HPDE6-E6E7 (cell line): ENCODE results near the gene ADAMTS2.

Source experiments
- DNase-seq: peaks from one replicate; pipeline ENCODE4 v3.0.0; 2011; ENCODE audit warnings: missing footprints; ENCODE audit errors: extremely low spot score

The ADAMTS2 gene

DNA sequence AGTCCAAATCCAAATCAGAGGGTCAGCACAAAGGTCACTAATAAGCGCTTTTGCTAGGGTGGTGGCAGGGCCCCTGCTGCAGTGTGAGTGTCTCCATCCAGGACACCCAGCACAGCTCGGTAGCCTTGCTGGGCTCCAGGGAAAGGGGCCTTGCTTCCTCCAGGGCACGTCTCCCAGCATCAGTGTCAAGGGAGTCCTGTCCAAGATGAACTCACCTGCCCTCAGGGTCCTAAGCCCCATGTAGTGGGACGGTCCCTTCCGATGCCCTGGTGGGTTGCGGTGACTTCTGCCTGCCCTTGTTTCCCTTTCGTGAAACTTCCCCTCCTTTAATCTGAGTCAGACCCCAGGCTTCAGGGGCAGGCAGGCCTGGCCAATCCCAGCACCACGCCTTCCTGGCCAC, 183.4 kb downstream of the ADAMTS2 start:
- no peak for DNase-seq

DNA sequence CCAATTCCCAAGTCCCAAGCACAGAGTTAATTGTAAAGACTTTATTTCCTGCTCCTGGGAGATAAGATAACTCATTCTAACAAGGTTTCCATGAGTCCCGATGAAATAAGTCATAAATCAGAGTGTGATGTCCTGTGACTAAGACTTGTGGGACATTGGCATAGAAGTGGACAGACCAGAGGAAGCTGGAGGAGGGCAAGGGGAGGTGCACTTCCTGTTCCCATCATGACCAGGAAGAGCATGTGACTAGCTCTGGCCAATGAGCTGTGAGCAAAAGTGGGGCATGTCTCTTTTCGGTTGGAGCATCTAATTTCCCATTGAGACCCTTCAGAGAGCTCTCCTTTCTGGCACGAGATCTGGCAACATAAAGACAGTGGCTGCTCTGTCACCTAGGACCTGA, 184.7 kb downstream of the ADAMTS2 start:
- no peak for DNase-seq

DNA sequence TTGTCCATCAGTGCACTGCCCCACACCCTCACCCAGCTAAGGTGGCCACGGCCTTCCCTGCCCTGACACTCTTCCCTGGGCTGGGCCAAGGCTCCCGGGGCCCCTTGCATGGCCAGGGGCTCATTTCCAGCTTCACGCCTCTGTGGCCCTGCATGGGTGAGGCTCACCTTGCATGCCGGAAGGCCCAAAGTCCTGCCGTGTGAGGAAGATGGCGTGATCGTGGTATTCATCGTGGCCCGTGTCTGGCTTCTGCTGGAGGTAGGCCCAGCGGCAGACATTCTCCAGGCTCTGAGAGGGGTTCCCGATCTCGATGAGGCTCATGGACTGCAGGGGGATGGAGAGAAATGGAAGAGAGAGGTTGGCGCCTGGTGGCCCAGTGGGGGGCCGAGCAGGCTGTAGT, 186.7 kb downstream of the ADAMTS2 start:
- DNase-seq, result no peak

DNA sequence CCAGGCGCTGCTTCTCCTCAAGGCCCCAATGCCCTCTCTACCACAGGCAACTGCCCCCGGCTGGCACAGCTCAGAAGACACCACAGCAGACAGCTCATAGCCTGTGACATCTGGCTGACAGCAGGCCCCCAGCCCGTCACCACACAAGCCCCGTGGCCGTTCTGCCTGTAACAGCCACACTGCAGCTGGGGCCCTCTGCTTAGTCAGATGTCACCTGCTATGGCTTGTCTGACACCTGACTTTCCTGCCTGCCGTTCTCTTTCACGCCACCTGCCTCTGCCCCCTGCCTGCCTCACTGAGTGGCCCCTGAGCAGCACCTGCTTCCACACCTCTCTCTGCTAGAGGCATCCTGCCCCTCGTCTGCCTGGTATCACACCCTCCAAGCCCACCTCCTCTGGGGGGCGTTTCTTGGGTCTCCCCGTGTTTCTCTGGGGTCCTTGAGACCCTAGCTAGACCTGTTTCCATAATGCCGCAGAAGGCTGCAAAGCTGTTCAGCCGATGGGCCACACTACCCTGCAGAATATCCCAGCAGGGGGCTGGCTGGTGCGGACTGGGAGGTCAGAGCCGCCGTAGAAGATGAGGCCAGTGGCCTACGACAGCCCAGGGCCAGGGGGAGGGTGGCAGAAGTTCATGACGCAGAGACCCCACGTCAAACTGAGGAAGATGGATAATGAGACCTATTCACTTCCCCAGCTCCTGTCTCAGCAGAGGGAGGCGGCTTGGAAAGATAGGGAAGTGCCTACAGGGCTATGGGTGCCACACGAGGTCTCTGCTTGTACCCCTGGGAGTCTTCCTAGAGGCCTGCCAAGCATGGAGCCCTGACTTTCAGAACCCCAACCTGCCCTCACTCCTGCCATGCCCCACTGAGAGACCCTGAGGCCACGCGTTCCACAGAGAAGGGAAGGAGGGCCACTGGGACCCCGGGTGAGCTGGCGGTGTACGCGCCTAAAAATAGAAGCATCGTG, 190.0 kb downstream of the ADAMTS2 start:
- DNase-seq, result no peak

DNA sequence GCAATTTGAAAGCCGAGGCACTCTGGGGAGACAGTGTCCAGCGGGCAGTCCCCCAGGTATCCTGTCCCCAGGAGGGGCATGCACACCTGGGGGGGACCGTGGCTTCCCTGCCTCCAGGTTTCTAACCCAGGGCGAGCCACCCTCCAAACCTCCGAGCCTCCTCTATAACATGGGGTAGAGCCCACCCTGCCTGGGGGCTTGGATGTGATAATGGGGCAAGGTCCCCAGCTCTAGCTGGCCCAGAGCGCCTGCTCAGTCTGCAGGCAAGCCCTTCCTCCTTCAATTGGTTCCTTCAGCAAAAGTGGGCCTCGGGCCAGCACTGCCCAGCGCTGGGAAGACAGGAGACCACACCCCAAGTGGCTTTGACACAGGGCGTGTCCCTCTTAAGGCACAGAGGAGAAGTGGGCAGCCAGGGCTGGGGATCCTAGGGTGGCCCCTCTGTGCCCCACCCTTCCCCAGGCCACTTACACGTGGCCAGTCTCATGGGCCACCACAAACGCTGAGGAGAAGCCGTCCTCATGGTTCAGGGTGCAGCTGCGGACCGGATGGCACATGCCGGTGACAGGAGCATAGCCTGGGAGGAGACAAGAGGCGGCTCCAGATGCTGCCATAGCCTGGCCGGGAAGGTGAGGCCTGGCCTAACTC, 190.8 kb downstream of the ADAMTS2 start:
- no peak for DNase-seq

DNA sequence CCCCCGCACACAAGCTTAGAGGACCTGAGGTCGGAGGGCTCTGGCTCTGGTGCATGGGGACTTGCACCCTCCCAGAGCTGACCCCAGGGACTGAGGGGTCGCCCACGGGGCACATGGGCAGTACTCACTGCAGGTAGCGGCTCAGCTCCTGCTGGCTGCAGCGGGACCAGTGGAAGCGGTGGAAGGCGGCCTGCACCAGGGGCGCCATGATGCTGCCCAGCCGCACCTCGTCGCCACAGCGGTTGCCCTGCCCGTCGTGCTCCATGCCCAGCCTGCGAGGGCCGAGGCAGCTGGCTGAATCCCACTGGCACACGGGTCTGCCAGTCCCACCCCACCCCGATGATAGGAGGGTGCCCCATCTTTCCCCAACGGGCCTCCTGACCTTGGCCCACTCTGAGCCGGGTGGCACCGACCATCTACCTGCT, 191.3 kb downstream of the ADAMTS2 start:
- no peak for DNase-seq

DNA sequence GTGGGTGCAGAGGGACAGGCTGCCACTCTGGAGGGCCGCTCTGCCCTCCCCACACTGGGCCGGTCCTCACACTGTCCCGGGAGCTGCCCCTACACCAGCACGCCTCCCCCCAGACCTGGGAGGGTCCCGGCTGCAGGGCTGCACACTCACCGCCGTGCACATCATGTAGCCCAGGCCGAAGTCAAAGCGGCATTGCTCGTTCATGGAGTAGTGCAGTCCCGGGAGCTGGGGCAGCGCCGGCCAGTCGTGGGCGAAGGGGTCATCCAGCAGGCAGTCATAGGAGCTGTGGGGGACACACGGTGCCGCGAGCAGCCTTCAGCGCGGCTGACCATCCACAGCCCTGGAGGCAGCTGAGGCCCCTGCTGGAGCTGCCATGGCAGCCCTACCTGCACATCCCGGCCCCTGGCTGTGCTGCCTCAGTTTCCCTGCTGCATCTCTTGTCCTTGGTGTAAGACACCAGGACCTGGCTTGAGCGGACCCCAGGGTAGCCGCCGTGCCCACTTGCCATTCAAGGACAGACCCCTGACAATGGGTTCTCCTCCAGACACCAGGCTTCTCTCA, 191.8 kb downstream of the ADAMTS2 start:
- DNase-seq, result no peak

DNA sequence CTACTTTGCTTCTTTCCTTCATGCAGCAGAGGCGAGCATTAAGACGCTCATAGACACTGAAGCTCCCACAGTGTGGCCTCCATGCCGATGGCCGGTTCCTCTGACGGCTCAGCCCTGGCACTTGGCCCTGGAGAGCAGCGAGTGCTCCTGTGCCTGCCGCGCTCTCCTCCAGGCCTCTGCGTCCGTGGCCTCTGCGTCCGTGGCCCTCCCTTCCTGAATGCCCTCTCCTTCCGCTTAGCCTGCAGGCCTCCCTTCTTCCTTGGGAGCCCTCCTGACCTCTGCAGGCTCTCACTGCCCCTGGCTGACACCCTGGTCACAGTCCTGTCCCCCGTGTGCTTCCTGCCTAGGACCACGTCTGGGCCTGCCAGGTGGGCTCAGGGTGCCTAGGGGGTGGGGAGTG, 192.3 kb downstream of the ADAMTS2 start:
- no peak for DNase-seq

DNA sequence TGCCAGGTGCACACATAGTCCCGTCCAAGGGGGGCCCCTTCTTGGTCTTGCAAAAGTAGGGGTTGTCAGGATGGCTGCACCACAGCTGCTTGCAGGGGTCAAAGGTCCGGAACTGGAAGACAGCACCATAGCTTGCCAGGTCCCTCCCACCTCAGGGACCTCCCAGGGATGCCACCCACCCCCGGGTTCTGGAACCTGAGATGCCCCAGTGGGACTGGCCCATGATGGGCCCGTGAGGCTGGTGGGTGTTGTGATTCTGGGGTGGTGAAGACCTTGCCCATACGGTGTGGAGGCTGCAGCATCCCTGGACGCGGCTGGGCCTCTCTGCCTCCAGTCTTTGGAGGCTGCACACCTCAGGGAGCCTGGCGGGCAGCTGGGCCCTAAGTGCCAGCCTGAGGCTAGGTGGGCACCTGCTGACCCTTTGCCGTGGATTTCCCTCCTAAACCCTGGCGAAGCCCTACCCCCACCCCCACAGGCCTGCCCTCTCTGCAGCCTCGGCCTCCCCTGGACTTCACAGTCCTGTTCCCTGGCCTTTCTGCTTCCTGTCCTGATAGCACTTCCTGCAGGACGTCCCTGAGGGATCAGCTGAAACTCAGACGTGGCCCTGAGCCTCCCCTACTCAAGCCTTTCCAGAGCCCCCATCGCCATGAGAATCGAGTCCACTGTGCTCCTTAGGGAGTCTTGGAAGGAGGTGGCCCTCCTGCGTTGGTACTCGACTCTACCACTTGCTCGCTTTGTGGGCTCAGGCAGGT, 192.9 kb downstream of the ADAMTS2 start:
- DNase-seq, result no peak

DNA sequence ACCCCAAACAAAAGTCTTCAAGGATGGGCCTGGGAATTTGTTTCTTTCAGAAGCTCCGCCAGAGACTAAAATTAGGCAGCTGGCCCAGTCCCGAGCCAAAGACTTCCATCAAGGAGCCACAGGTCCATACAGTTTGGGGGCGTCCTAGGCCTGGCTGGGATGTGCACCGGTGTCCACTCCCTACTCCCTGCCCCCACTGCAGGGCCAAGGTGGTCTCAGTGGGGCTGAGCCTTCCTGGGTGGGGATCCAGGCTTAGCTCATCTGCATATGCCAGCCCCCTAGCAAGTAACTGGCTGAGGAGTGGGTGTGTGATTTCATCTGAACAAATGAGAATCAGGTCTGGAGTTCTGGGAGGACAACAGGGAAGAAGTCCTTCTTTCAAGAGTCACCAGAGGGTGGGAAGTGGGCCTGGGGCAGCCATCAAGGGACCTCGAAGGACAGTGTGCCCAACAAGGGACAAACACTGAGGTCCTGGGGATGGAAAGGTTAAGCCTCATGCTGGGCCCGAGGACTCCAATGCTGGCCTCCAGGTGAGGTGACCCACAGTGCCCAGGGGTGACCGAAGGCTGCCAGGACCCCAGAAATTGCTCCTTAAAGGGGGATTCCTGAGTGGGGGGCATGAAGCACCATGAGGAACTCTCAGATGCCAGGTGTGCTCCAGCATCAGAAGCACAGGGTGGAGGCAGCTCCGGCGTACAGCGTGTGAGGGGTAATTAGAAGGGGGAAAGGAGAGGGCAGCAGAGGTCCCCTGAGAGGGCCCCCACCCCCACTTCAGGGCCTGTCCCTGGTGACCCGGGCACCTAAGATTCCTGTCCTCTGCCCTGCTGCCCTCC, 193.8 kb downstream of the ADAMTS2 start:
- DNase-seq, result no peak

DNA sequence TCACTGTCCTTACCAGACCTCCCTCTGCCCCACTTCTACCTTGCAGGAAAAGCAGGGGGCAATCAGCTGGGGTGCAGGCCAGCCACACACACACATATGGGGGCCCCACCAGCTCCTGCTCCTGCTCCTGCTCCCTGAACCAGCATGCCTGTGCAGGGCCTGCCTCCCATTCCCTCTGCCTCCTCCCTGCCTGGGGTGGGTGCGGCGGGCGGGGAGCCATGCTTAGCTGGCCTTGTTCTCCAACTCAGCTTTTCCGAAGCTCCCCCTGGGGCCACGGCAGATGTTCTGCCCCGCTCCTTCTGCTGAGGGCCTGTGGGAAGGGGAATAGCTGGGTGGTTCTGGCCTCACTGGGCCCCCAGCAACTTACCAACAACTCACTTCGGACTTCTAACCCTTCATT, 195.2 kb downstream of the ADAMTS2 start:
- no peak for DNase-seq

DNA sequence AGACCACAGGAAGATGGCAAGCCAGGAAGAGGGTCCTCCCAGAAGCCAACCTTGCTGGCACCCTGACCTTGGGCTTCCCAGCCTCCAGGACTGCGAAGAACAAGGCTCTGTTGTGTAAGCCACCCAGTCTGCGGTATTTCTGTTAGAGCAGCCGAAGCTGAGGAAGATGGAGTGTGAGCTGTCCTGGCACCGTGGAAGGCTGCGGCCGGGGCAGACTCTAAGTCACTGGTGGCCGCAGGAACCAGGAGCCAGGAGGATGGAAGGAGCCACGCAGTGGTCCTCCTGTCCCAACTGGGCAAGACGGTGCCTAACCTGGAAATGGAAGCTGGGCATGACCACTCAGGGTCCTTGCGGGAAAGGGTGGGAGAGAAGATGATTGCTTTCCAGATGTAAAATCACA, 196.0 kb downstream of the ADAMTS2 start:
- DNase-seq, result no peak

DNA sequence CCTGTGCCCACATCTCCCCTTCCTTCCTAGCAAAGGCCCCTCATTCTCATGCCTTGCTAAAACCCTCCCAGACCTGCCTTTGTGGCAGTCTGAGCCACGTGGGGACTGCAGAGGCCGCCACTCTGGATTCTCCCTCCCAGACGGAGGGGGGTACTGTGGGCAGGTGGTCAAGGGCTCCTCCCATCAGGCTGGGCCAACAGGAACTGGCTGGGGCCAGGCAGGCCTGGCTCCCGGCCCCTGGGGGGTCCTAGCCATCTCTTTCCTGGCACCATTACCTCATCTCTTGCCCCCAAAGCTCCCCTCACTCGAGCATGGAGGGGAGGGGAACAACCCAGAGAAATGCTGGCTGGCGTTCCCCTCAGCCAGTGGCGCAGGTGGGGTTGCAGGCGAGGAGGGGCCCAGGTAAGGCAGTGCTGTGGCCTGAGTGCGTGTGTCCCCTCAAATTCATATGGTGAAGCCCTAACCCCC, 196.5 kb downstream of the ADAMTS2 start:
- no peak for DNase-seq

DNA sequence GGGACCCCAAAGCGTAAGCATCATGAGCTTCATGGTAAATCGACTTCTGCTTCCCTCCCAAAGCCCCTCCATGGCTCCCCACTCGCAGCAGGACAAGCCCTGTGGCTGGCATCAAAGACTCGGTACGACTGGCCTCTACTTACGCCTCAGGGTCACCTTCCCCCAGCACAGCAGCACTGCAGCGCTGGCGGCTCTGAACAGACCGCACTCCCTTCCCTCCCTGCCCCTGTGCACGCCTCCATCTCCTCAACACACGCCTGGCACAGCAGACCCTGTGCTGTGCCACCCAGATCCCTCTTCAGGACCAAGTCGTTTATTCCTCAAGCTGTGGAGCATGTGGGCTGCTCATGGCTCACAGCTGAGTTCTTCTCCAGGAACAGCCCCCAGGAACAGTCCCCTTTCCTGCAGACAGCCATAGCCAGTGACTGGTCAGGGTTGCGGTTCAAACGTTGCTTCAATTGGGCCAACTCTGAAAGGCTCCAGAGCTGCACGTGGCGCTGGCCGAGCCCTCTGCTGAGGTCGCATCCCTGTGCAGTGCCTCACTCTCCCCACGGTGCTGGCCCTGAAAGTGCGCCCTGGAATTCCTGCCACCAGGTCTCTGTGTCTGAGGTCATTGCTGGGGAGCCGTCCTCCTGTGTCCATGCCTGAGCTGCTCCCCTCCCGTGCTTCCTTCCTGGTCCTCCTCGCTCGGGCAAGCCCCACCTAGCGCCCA, 197.1 kb downstream of the ADAMTS2 start:
- DNase-seq, result no peak

DNA sequence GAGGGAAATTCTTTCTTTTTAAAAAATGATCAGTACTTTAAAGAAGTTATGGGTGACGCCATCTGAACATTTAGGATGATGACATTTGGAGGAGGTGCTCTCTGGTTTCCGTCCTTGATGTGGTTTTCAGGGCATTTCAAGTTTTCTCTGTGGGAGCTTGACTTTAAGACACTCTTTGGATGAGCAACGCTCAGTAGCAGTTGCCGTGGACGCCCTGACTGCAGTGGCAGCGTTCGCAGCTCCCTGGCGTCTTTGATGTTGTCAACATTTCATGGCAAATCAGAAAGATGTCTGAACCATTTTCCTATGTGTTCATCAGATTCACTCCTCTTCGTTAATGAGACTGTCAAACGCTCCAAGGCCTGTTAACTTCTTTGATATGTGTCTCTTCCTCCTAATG, 199.0 kb downstream of the ADAMTS2 start:
- no peak for DNase-seq

DNA sequence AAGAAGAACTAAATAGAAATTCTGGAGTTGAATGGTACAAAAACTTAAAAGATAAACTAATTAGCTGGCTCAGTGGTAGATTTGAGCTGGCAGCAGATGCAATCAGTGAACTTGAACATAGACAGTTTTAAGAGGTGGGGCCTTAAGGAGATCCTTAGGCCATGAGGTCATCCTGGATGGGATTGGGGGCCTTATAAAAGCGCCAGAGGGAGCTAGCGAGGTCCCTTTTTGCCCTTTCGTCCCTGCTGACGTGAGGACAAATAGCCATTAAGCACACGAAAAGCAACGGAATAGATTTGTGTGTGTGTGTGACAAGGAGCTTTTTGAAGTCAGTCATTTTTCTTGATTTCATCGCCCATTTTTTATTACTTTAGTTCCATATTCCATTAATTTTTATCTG, 201.8 kb downstream of the ADAMTS2 start:
- no peak for DNase-seq

DNA sequence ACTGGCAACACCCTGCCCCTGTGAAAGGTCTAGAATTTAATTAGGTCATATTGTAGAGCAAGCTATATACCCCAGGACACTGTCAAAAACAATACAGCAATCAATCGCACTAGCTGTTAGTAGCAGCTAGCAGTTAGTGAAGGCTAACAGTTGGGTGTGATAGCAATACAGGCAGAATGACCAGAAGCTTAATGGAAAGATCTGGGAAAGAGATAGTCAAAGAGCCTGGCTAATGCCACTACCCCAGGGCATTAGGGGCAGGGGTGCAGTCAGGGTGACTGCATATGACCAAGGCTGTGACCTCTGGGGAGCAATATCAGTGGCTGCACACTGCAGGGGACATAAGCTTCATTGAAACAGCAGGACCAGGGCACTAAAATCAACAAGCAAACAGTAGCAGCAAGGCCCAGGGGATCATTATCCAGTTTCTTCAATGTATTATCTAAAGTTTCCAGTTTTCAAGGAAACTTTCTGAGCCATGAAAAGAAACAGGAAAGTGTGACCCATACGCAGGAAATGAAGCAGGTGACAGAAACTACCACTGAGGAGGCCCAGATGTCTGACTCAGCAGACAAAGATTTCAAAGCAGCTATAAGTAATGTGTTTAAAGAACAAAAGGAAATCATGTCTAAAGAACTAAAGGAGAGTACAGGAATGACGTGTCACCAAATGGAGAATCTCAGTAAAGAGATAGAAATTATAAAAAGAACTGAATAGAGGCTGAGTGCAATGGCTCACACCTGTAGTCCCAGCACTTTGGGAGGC, 202.6 kb downstream of the ADAMTS2 start:
- no peak for DNase-seq

DNA sequence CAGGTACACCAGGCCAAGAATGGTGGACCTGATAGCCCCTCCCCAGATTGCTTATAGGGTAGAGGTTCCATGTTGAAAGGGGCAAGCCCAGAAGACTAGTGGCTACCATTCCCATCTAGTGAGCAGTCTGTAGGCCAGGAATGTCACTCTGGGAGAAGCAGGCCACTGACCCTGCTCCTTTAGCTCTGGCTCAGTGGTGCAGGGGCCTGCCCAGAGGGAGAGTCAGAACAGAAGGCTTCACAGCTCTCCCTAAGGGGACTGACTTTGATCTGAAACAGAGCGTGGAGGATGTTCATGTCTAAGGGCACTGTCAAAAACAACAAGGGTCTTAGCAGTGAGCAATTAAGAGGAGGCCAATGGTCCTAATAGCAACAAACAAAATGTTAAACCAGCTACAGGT, 203.4 kb downstream of the ADAMTS2 start:
- no peak for DNase-seq

DNA sequence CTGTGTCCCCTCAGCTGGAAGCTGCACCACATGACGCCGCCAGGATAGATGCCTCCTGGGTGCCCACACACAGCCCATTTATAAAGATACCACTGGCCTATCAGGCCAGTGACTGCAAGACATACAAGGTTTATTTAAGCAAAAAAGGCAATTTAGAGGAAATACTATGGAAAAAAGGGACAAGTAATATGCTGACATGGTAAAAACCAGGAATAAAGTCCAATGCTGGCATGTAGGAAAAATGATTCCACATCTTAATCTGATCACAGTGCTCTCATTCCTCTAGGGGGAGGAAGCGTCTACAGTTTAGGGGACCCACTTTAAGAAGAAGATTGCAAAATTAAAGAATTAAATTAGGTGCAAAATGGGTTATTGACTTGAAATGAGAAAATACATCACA, 205.0 kb downstream of the ADAMTS2 start:
- DNase-seq, result no peak

DNA sequence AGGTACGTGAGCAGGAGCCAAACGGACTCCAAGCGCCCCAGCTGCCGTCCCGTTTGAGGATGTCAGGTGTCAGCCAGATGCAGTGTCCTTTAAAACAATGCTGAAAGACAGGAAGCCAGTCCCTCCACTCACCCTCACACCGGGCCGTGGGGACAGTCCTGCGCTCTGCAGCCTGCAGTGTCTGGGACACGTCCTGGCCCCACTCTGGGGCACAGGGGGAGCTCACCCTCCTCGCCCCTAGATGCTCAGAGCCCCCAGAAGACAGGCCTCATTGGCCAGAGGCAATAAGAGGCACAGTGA, 205.4 kb downstream of the ADAMTS2 start:
- no peak for DNase-seq
